Upper lobe of left lung (tissue), 6 donors: ENCODE measurements around the gene GALE. TPM values are rescaled to one million over a fixed set of nuclear protein-coding genes. Genes with fewer than 3 reads are reported as not detected.
"Not testable (repeated sequence)": the region's sequence is repeated elsewhere in the genome, so short reads cannot be mapped to it uniquely, and the experiment has no call there.

Experiments used
- ATAC-seq, 2 donors: fragments of 200-7000 bp; cut with Tn5 transposase; one replicate each; pipeline ENCODE4 v1.9.1; 2022; ENCODE audit warnings: mild to moderate bottlenecking in 2 of 2, moderate library complexity in 2 of 2; ENCODE audit not compliant: low FRiP score in 2 of 2
- DNase-seq, 2 donors: peaks; one replicate each; pipeline ENCODE4 v3.0.0-alpha.2; 2019 to 2020
- H3K27ac ChIP-seq, 4 donors: fragments of 200-600 bp; sonication (generic); one replicate each; pipeline ENCODE4 v1.5.1; 2016 to 2019
- H3K27me3 ChIP-seq, 4 donors: fragments of 200-600 bp; sonication (generic); one replicate each; pipeline ENCODE4 v1.5.1; 2017 to 2019
- H3K36me3 ChIP-seq, 4 donors: fragments of 200-600 bp; sonication (generic); one replicate each; pipeline ENCODE4 v1.5.1; 2016 to 2019
- H3K4me1 ChIP-seq, 4 donors: fragments of 200-600 bp; sonication (generic); one replicate each; pipeline ENCODE4 v1.5.1; 2018 to 2019
- H3K4me3 ChIP-seq, 4 donors: fragments of 200-600 bp; sonication (generic); one replicate each; pipeline ENCODE4 v1.5.1; 2017 to 2019; ENCODE audit warnings: mild to moderate bottlenecking in 2 of 4, moderate library complexity in 1 of 4
- H3K9me3 ChIP-seq, 4 donors: fragments of 200-600 bp; sonication (generic); one replicate each; pipeline ENCODE4 v1.5.1; 2018 to 2019
- EP300 ChIP-seq, 4 donors: sonication (generic); formaldehyde crosslinking; IDR thresholded peaks; one replicate each; pipeline ENCODE4 v1.5.1; 2017; ENCODE audit warnings: antibody characterized with exemption in 4 of 4, control low read depth in 2 of 4
- POLR2A ChIP-seq, 4 donors: fragments of 450-650 bp; IDR thresholded peaks; one replicate each; pipeline ENCODE4 v1.5.1; 2016 to 2017; ENCODE audit warnings: antibody characterized with exemption in 4 of 4, mild to moderate bottlenecking in 2 of 4
- POLR2AphosphoS5 ChIP-seq, 2 donors: sonication (generic); formaldehyde crosslinking; IDR thresholded peaks; one replicate each; pipeline ENCODE4 v1.5.1; 2017; ENCODE audit warnings: antibody characterized with exemption in 2 of 2
- WGBS, 2 donors: methylation state at CpG; one replicate each; pipeline ENCODE4 v1.1.5; 2017 to 2018; 5-methylcytosine and 5-hydroxymethylcytosine counted together
- total RNA-seq, 6 donors: library from RNA; depleted of rRNA in 4 of 6; stranded (reverse); fragments of >200 nt in 4 of 6; gene quantifications; one replicate each; pipeline versions ENCODE4 v1.1.0 to v1.2.1, GENCODE V29; 2016 to 2021
- TF ChIP-seq, protein P1 (sequence below), 6 experiments: fragments of 450-650 bp in 4 of 6; fragments of 200-600 bp in 2 of 6; sonication (generic) in 2 of 6; IDR thresholded peaks; one replicate each; pipeline ENCODE4 v1.5.1; 2016 to 2019; ENCODE audit warnings: antibody characterized with exemption in 6 of 6
- donor health status: DM: no; HTN: no; CAD: no; lungs with moderate emphysema.
- donor health status: DM: no; HTN: yes; CAD: no; lungs with severe emphysema.

Gene GALE
- 10 to 100 TPM; 49.2 to 95.0 (median 59.7) TPM for total RNA-seq

DNA sequence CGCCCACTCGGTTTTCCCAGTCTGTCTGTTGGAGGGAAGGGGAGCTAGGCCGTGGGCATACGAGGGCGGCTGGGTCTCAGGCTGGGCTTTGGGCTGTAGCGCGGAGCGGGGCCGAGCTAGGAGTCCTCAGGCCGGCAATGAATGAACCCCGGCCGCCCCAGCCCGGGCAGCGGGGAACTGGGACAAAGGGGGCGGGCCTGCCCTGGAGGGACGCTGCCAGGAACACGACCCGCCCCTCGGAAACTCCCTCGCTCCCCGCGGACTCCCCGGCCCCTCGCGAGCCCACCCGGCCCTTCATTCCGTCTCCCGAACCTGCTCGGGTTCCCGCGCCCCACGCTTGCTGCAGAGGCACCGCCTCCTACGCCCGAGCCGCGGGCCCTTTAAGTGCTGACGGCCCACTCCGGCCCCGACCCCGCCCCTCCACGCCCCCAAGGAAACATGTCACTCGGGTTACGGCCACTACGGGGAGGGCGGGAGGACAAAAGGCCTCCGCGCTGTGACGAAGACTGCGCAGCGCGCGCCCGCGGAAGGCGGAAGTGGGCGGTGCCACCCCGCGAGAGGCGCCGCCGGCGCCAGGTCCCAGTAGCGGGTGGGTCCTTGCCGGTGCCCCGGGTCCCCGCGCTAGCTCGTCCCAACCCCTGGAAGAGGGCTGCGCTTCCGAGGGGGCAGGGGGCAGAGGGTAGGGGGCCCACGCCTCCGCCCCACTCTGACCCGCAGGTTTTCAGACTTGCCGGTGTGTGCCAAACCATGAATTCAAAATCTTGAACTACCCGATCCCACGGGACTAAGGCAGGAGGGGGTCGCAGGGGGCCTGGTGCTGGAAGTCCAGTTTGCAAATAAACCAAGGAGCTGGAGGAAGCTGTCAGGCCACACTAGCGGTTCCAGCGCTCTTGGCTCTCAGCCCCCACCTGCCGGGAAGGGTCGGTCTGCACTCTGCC lies at the start of gene GALE:
Gene GALE, minus strand, starts transcription at position 355 of the 938 bp plus-strand sequence. CDS start 1,747 bp downstream, outside the sequence.
- H3K27ac ChIP-seq = peak within 1 kb of the TSS; percentile 94 to 97 (median 95)
- TF ChIP-seq EP300 (IDR thresholded peaks at IDR 0.05) (peak in 1 of 4 donors; percentile 94), POLR2A (IDR thresholded peaks at IDR 0.05) (peak in 3 of 4 donors; percentile 55 to 90 (median 60)), POLR2AphosphoS5 (IDR thresholded peaks at IDR 0.05) (peak; percentile 96 to 97)
- TF ChIP-seq, protein P1, sequence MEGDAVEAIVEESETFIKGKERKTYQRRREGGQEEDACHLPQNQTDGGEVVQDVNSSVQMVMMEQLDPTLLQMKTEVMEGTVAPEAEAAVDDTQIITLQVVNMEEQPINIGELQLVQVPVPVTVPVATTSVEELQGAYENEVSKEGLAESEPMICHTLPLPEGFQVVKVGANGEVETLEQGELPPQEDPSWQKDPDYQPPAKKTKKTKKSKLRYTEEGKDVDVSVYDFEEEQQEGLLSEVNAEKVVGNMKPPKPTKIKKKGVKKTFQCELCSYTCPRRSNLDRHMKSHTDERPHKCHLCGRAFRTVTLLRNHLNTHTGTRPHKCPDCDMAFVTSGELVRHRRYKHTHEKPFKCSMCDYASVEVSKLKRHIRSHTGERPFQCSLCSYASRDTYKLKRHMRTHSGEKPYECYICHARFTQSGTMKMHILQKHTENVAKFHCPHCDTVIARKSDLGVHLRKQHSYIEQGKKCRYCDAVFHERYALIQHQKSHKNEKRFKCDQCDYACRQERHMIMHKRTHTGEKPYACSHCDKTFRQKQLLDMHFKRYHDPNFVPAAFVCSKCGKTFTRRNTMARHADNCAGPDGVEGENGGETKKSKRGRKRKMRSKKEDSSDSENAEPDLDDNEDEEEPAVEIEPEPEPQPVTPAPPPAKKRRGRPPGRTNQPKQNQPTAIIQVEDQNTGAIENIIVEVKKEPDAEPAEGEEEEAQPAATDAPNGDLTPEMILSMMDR (IDR thresholded peaks at IDR 0.05) = peak in 2 of 6 experiments; percentile 26 to 39
- peak within 1 kb of the TSS; percentile 73 to 96 (median 91) for H3K4me3 ChIP-seq
- peaks cover 20 to 58% (median 26%) of the 10 kb centered on the region in 4 donors for H3K4me1 ChIP-seq
- peaks cover 5 to 43% (median 23%) of the 10 kb centered on the region in 4 donors for H3K36me3 ChIP-seq
- no peaks in the 10 kb centered on the region for H3K9me3 ChIP-seq
- ATAC-seq = peak; percentile 93 to 97
- DNase-seq = peak; percentile 96 to 99
- 0% methylated on average over 18 to 41 of the region's 82 CpGs for WGBS, 2 donors
- no peaks in the 10 kb centered on the region for H3K27me3 ChIP-seq

DNA sequence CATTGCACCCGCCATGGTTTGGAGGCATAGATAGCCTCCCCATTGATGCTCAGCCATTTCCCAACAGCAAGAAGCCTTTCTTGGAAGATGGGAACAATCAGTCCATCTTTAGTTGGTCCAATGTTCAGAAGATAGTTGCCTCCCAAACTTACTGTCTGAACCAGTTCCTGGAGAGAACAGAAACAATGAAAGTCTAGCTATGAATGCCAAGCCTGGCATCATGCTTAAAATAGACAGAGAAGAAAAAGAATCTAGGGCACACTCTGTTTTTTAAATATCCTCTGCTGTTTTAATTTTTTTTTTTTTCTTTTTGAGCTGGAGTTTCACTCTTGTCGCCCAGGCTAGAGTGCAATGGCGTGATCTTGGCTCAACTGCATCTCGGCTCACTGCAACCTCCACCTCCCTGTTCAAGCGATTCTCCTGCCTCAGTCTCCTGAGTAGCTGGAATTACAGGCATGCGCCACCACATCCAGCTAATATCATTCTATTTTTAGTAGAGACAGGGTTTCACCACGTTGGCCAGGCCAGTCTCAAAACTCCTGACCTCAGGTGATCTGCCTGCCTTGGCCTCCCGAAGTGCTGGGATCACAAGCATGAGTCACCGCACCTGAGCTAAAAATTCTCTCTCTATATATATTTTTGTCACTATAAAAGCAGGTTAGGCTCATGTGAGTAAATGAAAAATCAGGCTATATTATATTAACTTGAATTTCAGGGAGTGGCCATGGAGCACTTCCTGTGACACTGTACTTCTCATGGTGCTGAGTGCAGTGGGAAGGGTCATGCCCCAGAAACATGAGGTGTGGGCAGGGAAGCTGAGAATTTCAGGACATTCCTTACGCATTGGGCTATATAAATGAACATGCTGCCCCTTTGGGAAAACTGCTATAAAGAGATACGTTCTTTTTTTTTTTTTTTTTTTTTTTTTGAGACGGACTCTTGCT lies 48.4 kb upstream of the GALE start:
- TF ChIP-seq, protein P1 (IDR thresholded peaks at IDR 0.05) = no peak
- TF ChIP-seq EP300 (IDR thresholded peaks at IDR 0.05) = no peak
- TF ChIP-seq POLR2AphosphoS5 (IDR thresholded peaks at IDR 0.05) = no peak
- TF ChIP-seq POLR2A (IDR thresholded peaks at IDR 0.05) = no peak
- no peak overlapping the region for H3K27ac ChIP-seq
- DNase-seq (no peak), ATAC-seq (no peak)
- no peaks in the 10 kb centered on the region for H3K27me3 ChIP-seq
- peaks cover 8 to 45% (median 27%) of the 10 kb centered on the region in 4 donors for H3K36me3 ChIP-seq
- H3K4me1 ChIP-seq = no peaks in the 10 kb centered on the region
- H3K4me3 ChIP-seq = no peak overlapping the region
- peaks cover 0 to 3% (median 0%) of the 10 kb centered on the region in 4 donors for H3K9me3 ChIP-seq
- WGBS, 2 donors = 89 to 90% methylated on average over 12 of the region's 12 CpGs

DNA sequence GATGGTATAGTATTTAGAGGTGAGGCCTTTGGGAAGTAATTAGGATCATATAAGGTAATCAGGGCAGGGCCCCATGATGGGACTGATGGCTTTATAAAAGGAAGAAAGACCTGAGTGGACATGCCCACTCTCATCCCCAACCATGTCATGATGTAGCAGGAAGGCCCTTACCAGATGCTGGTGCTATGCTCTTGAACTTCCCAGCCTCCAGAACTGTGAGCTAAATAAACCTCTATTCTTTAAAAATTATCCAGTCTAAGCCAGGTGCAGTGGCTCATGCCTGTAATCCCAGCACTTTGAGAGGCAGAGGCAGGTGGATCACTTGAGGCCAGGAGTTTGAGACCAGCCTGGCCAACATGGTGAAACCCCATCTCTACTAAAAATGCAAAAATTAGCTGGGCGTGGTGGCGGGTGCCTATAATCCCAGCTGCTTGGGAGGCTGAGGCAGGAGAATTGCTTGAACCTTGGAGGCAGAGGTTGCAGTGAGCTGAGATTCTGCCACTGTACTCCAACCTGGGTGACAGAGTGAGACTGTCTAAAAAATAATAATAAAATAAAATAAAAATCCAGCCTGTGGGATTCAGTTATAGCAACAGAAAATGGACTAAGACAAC lies 47.0 kb upstream of the GALE start:
- 98 to 100% methylated on average over 2 of the region's 2 CpGs for WGBS, 2 donors
- H3K4me3 ChIP-seq, ATAC-seq, H3K27ac ChIP-seq, H3K27me3 ChIP-seq, DNase-seq, H3K4me1 ChIP-seq, H3K9me3 ChIP-seq: not testable (repeated sequence)
- H3K36me3 ChIP-seq = peaks cover 8 to 45% (median 27%) of the 10 kb centered on the region in 4 donors

DNA sequence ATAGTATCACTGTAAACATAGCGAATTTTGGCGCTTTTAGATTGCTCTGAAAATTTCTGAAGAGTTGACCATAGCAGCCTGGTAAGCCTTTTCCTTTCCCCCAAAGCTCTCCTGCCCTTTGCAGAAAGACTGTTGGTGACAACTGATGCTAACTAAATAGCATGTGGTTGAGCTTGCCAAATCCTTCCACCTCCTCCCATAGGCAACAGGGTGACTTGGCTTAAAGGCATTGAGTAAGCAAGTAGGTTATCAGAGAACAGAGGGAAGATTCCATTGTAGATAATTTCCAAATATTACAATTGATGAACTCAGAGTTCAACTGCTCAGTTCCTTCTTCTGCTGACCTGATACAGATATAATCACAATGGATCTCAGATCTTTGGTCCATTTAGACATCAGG lies 44.6 kb upstream of the GALE start:
- H3K27me3 ChIP-seq = no peaks in the 10 kb centered on the region
- H3K27ac ChIP-seq = no peak overlapping the region
- no peak overlapping the region for H3K4me3 ChIP-seq
- TF ChIP-seq, protein P1 (IDR thresholded peaks at IDR 0.05) = no peak
- TF ChIP-seq POLR2A (IDR thresholded peaks at IDR 0.05) (no peak), EP300 (IDR thresholded peaks at IDR 0.05) (no peak), POLR2AphosphoS5 (IDR thresholded peaks at IDR 0.05) (no peak)
- H3K36me3 ChIP-seq = peaks cover 8 to 45% (median 27%) of the 10 kb centered on the region in 4 donors
- H3K9me3 ChIP-seq = peaks cover 0 to 3% (median 0%) of the 10 kb centered on the region in 4 donors
- no peak for DNase-seq
- 94 to 97% methylated on average over 2 of the region's 2 CpGs for WGBS, 2 donors
- no peak for ATAC-seq
- no peaks in the 10 kb centered on the region for H3K4me1 ChIP-seq
